ENCODE data around the gene RBM15B. TPM values are rescaled to one million over a fixed set of nuclear protein-coding genes. Genes with fewer than 3 reads are reported as not detected.

The RBM15B gene
- total and polyA plus RNA-seq, 9 of the 15 experiments (the other 6 are each of a cell fraction or from before 2014, with no cell fraction given): 1.8 to 21.0 (median 10.5) TPM

- ChIA-PET CTCF (ENCODE audit: low intra/inter-chr PET ratio) (no interaction called here), POLR2A (interaction anchor here (0.5 to 1.1 kb wide), 7 partner anchors 9 to 1079 kb away, joined by 3 to 5 read pairs (median 3); no protein-coding TSS in a partner anchor)
- intact Hi-C loops (cut with micrococcal nuclease): loop anchor here (5.0 to 10.0 kb wide), 2 partner anchors 297 to 770 kb away; partner anchors contain the start of genes CISH and MAPKAPK3
- Histone ChIP-seq H3K27me3 (ENCODE audit: control insufficient read depth in 2 of 2, insufficient read depth in 2 of 2, low read length in 2 of 2) (no peaks in the 10 kb centered on the region), H3K9me1 (ENCODE audit: control insufficient read depth, insufficient read depth, low read length) (peaks cover 12% of the 10 kb centered on the region), H3K79me2 (ENCODE audit: control insufficient read depth, insufficient read depth, low read length) (peaks cover 37% of the 10 kb centered on the region), H2AFZ (ENCODE audit: low read depth, low read length) (peak within 1 kb of the TSS; percentile 85), H3K9ac (ENCODE audit: insufficient read depth in 1 of 2, low read depth in 2 of 2, low read length in 2 of 2) (peak within 1 kb of the TSS; percentile 92 to 99), H3K9me3 (replicated peaks; ENCODE audit: control insufficient read depth, insufficient read depth, low read depth, low read length) (no peaks in the 10 kb centered on the region), H3K27ac (ENCODE audit: extremely low read depth, low read depth, low read length) (peak within 1 kb of the TSS; percentile 94), H3K4me1 (replicated peaks in 1 of 2; ENCODE audit: control insufficient read depth in 2 of 2, insufficient read depth in 2 of 2, low read length in 2 of 2) (peaks cover 8 to 18% of the 10 kb centered on the region in 2 experiments), H3K36me3 (ENCODE audit: control insufficient read depth, insufficient read depth, low read length) (peaks cover 34% of the 10 kb centered on the region), H3K4me2 (ENCODE audit: insufficient read depth, low read length) (peak within 1 kb of the TSS; percentile 83), H3K4me3 (peak within 1 kb of the TSS; percentile 82), H4K20me1 (replicated peaks; ENCODE audit: control insufficient read depth, insufficient read depth, low read length) (peaks cover 14% of the 10 kb centered on the region; the same call in 1 of the 2 replicates)
- no TSS peak for BruUV-seq (replicated peaks)
- DNase-seq (ENCODE audit: extremely low read depth in 1 of 4, low spot score in 3 of 4): peak; percentile 96 to 99 (median 98)
- peak; percentile 96 for ATAC-seq
- under 1% methylated on average over 26 of the region's 65 CpGs for WGBS (ENCODE audit: insufficient coverage, low coverage, missing lambda C conversion rate)
- in situ Hi-C loops (cut with MboI): no loop called here
- peak; percentile 94 for FAIRE-seq
- no peak for TF ChIP-seq ZNF121 (CRISPR knock-in tag; conservative IDR thresholded peaks at IDR 0.05)
- TF ChIP-seq SREBF1 (IDR thresholded peaks at IDR 0.05; ENCODE audit: borderline replicate concordance, low read depth, low read length): no peak
- no peak for TF ChIP-seq GTF2A2 (tag; IDR thresholded peaks at IDR 0.05)
- no peak for TF ChIP-seq GABPB2 (CRISPR knock-in tag; conservative IDR thresholded peaks at IDR 0.05)
- TF ChIP-seq EWSR1 (IDR thresholded peaks at IDR 0.05; ENCODE audit: borderline replicate concordance, low read depth, partially characterized antibody): no peak
- TF ChIP-seq SMARCA4 (IDR thresholded peaks at IDR 0.05): no peak
- no peak for TF ChIP-seq PPARD (CRISPR knock-in tag; IDR thresholded peaks at IDR 0.05)
- TF ChIP-seq ZBTB12 (CRISPR knock-in tag; IDR thresholded peaks at IDR 0.05): peak; percentile 75
- no peak for TF ChIP-seq KAT8 (IDR thresholded peaks at IDR 0.05; ENCODE audit: low read depth)
- no peak for TF ChIP-seq ZBTB5 (IDR thresholded peaks at IDR 0.05)
- TF ChIP-seq NR0B1 (IDR thresholded peaks at IDR 0.05; ENCODE audit: partially characterized antibody): no peak
- no peak for TF ChIP-seq ZNF23 (CRISPR knock-in tag; IDR thresholded peaks at IDR 0.05)
- no peak for TF ChIP-seq TRIM24 (IDR thresholded peaks at IDR 0.05)
- TF ChIP-seq SMAD2 (IDR thresholded peaks at IDR 0.05; ENCODE audit: low read depth, low read length): no peak
- peak; percentile 57 to 74; a peak in 3 of 4 replicates for TF ChIP-seq MNT (conservative IDR thresholded peaks at IDR 0.05)
- no peak for TF ChIP-seq BCL6 (CRISPR knock-in tag; IDR thresholded peaks at IDR 0.05)
These were observed 6.2 kb upstream of the RBM15B start, which contains the start of gene MANF for GRCh38 chr3:51384726-51385473. Gene MANF, plus strand, starts transcription at chr3:51385291. Its CDS starts 52 bp downstream, at chr3:51385343.

All from K562 (cell line).